ENCODE data around the gene CAMK1.

Gene CAMK1

DNA sequence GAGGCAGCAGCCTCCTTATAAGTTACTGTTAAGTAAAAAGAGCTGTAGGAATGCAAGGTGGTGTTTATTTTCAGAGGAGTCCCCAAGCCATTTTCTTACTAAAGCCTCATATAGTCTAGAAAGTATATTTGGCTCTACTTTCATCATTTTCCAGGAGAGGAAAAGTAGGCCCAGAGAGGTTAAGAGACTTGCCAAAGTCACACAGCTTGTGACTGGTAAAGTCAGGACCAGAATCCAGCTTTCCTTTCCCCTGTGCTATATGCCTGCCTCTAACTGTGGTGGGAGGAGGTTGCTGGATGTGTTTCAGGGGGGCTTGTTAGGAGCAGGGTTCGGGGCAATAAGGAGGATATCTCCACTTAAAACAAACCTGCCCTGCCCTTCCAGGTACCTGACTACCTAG is 27.2 kb downstream of the CAMK1 start:
- no peak for DNase-seq (ENCODE audit: low read depth, low spot score)

DNA sequence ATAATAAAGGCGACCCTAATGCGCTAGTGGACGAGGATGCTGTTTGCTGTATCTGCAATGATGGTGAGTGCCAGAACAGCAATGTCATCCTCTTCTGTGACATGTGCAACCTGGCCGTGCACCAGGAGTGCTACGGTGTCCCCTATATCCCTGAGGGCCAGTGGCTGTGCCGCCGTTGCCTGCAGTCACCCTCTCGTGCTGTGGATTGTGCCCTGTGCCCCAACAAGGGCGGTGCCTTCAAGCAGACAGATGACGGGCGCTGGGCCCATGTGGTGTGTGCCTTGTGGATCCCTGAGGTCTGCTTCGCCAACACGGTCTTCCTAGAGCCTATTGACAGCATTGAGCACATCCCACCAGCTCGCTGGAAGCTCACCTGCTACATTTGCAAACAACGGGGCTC is 30.6 kb downstream of the CAMK1 start:
- no peak for DNase-seq (ENCODE audit: low read depth, low spot score)

DNA sequence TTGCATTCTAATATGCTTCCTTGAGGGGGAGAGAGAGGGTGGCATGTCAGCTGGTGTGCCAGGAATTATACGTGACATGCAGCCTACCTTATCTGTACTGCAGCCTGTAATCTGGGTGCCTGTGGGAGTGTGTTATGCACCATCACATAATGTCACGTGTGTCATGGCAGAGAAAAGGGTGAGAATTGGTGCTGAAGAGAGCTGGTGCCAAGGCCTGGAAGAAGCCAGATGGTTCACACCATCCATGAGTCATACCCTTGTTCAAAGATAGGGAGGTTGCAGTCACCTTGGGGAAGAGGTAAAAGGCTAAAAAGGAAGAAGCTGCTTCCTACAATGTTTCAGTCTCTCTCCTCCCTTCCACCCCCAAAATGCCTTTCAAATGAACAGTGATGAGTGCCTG is 32.9 kb downstream of the CAMK1 start:
- no peak for DNase-seq (ENCODE audit: low read depth, low spot score)

DNA sequence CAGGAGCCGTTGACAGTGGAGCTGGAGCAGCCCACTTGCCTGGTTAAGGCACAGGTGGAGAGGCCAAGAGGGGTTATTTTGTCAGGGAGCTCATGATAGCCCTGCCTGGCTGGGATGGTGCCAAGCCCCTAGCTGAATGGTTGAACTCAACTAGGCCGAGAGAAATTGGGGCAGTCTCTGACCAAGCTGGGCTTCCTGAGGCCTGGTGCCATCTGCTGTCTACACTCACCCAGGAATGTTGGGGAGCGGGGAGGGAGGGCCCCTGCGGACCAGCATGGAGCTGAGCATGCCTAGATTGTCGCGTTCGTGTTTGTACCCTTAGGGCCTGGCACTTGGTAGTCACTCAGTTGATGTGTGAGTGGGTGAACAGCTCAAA is 37.0 kb downstream of the CAMK1 start:
- DNase-seq (ENCODE audit: low read depth, low spot score) = peak; percentile 19

DNA sequence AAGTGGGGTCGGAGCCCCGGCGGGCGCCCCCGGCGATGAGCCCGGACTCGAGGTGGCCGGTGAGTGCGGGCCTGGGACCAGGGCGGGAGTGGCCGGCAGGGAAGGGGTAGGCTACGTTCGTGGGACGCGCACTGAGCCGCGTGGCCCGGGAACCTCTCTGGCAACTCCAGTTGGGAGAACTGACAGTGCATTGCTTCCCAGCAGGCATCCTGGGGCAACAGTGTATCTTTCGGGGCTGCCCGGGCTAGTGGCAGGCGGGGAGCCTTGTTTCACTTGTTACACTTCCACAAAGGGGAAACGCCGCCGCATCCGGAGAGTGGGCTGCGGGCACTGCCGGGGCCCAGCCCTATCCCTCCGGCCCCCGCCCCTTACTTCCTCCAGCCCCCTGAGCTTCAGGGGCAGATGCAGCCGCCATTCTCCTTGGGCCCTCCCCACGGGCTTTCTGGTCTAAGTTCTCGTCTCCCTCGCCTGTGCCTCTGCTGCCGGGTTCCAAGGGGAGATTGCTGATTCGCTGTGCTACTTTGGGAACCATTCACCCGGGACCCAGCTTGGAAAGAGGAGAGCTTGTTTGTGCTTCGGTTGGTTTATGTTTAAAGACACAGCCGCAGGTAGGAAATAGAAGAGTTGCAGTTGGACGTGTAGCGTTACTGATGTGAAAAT is 37.5 kb downstream of the CAMK1 start:
- peak; percentile 49 for DNase-seq (ENCODE audit: low read depth, low spot score)

DNA sequence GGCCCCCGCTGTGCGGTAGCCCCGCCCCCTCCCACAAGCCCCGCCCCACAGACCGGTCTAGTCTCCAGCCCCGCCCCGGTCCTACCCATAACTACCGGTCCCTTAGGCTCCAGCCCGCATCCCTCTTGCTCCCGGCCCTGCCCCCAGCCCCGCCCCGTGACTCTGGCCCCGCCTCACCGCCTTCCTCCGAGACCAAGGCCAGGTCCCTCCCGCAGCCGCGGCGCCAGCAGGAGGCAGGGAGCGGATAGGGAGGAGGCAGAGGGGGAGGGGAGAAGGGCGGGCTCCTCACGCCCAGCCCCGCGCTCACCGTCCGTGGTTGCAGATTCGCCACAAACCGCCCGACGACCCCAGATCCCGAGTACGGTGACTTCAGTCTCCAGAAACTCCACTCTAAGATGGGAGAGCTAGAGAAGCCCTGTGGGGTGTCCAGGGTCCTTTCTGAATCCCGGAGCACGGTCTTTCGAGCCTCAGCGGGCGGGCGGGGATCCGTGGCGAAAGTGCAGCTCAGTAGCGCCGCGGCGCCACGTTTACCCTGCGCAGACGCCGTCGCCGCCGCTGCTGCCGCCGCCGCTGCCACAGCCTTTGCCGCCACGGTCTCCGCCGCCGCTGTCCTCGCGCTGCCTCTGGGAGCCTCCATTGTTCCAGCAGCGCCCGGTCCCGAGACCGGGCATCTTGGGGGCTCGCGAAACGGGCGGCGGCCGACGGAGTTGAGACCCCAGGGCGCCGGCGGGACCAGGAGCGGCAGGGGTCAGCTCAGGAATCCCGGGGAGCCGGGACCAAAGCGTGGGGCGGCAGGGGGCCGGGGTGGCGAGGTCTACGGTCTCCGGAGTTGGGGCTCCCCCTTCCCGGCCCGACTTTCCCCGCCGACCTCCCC is 38.3 kb downstream of the CAMK1 start, which contains the start of gene BRPF1:
BRPF1 (plus strand) TSS at position 530 of the 874 bp plus-strand sequence. CDS start 2,406 bp downstream, outside the sequence.
- DNase-seq (ENCODE audit: low read depth, low spot score) = peak; percentile 100

DNA sequence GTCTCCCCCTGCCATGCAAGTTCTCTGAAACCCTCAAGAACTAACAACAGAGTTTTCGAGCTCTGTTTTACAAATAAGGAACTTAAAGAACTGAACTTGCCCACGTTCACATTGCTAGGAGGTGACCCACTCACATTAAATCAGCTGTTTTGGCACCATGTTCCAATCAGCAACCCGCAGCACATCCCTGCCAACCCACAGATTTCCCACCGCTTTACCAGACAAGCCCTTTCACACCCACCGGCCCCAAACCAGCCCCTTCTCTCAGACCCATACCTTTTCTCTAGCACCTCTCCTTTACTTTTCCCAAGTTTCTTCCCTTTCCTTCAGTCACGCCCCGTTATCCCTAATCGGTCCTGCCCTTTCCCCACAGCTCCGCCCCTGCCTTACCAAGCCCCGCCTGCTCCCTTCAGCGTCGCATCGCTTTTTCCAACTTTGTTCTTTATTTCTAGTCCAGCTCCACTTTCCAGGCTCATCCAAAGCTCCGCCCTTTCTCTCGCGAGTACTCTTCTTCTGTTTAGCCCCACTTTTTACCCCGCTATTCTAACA is 39.0 kb downstream of the CAMK1 start:
- no peak for DNase-seq (ENCODE audit: low read depth, low spot score)

DNA sequence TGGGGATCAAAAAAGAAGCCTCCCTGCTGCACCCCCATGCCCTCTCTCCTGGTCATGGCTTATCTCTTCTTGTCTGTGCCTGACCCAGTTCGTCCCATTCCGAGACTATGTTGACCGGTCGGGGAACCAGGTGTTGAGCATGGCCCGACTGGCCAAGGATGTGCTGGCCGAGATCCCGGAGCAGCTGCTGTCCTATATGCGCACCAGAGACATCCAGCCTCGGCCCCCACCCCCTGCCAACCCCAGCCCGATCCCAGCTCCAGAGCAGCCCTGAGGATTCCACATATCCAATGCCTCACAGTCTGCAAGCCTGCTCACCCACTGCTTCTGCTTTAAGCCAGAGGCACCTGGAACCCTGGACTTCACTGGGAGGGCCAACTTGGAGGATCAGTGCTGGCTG is 40.3 kb downstream of the CAMK1 start:
- DNase-seq (ENCODE audit: low read depth, low spot score) = no peak

DNA sequence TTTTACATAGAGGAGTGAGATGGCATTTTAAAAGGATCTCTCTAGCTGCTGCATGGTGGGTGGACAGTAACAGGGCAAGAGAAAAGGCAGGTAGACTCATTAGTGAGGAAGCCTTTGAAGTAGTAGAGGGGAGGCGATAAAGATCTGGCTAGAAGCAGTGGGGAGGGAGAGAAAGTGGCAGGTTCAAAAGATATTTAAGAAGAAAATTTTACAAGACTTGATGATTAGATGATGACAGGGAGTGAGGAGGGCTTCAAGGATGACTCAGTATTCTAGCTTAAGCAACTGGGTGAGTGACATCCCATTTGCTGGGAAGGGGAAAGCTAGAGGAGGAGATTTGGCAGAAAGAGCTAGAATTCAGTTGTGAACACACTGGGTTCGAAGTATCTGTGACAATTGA is 42.0 kb downstream of the CAMK1 start:
- no peak for DNase-seq (ENCODE audit: low read depth, low spot score)

DNA sequence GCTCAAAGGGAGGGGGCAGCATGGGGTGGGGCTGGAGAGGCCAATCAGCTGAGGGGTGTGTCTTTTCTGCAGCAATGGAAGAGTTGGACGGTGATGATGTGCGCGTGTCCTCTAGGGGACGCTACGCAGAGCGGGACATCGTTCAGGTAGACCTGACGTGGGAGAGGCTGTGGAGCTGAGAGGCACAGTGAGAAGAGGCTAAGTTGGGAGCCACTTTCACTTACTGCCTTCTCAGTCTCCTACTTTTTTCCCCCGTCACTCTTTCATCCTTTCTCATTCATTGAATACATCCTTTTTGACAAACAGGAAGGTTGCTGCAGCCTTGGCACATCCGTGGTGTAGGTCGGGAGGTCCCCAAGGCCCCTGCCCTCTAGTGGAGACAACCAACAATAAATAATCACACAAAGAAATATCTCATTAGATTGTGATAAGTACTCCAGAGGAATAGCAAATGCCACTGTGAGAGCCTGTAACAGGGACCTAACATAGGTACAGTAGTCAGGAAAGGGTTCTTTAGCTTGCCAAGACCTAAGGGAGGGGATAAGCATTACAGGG is 42.6 kb downstream of the CAMK1 start:
- peak; percentile 21 for DNase-seq (ENCODE audit: low read depth, low spot score)

DNA sequence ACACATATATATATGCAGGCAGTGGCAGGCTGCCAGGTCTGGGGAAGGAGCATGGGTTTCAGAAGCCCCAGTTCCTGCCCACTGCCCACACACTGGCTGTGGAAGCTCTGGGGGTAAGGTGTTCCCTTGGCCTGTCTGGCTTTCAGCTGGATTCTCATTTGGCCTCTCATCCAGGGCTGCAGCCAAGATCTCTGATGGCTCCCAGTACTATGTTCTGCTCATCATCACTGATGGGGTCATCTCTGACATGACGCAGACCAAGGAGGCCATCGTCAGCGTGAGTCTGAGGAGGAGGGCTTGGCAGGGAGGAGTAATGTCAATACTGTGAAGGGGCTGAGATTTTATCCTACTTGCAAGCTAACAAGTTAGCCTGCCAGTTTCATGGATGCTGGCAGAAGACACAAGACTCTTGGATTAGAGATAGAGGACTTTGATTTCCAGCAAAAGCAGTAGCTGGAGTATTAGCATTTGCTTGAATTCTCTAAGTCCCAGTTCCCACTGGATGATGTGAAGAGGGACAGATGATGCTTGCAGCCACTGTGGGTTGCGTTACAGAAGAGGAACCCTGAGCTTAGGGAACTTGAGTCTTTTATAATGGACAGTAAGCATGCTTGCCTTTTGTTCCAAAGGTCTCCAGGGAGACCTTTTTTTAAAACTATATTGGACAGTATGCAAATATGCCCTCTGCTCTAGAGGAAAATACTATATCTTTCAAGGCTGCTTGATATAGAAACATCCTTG is 43.8 kb downstream of the CAMK1 start:
- no peak for DNase-seq (ENCODE audit: low read depth, low spot score)

DNA sequence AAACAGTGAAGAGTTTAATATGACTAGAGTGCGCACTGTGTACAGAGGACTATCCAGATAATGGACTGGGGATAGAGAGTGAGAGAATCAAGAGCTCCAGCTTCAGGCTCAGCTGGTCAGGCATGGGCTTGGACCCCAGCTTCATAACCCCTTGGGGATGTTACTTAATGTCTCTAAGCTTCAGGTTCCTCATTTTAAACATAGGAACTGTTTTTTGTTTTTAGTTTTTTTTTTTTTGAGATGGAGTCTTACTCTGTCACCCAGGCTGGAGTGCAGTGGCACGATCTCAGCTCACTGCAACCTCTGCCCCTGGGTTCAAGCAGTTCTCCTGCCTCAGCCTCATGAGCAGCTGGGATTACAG is 48.1 kb downstream of the CAMK1 start:
- DNase-seq (ENCODE audit: low read depth, low spot score) = no peak

DNA sequence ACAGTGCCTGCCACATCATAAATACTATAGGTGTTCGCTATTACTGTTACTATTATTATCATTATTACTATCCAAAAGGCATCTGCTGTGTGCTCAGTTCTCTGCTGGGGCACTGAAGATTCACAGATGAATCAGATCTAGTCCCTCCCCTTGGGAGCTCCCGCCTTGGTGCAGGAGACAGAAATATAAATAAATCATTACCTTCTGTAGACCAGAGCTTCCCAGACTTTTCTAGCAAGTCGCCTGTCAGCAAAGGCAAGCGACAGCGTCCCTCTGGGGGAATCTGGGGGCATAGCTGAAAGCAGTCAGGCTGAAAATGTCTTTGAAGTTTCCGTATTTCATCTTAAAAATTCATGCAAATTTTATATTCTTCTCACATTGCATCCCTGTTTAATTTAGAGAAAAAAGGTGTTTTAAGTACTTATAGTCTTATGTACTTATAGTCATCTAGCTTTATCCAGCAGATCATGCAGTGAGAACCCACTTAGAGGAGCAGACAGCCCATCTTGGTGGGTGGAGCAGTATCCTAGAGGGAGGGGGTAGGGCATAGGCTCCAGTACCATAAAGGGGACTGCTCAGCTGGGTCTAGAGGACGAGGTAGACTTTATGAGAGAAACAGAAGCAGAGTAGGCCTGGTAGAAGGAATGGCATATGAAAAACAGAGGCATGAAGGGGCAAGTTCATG is 48.6 kb downstream of the CAMK1 start:
- DNase-seq (ENCODE audit: low read depth, low spot score) = no peak

DNA sequence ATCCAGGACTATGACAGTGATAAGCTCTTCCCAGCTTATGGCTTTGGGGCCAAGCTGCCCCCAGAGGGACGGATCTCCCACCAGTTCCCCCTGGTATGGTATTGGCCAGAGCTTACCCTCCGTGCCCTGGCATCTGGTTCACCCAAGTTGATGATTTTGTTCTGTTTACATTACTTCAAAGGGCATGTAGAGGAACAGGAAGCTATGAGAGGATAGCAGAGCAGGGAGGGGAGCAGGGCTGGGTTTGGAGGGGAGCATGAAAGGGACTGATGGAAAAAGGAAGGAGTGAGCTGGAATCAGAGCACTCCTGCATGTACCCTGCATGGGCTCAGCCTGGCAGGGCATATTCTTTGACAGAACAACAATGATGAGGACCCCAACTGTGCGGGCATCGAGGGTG is 51.6 kb downstream of the CAMK1 start:
- DNase-seq (ENCODE audit: low read depth, low spot score) = no peak

DNA sequence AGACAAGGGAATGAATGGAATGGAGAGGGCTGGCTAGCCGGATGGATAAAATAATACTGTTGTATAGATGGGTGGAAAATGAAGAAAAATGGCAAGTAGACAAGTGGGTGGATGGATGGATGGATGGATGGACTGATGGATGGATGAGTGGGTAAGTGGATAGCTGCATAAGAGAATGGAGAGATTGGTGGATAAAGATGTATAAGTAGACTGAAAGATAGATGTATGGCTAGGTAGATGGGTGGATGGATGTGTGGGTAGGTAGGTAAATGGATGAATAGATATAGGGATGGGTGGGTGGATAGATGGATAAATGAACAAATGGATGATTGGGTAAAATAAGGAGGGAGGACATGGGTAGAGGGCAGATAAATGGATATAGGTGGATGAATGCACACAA is 52.2 kb downstream of the CAMK1 start:
- no peak for DNase-seq (ENCODE audit: low read depth, low spot score)

DNA sequence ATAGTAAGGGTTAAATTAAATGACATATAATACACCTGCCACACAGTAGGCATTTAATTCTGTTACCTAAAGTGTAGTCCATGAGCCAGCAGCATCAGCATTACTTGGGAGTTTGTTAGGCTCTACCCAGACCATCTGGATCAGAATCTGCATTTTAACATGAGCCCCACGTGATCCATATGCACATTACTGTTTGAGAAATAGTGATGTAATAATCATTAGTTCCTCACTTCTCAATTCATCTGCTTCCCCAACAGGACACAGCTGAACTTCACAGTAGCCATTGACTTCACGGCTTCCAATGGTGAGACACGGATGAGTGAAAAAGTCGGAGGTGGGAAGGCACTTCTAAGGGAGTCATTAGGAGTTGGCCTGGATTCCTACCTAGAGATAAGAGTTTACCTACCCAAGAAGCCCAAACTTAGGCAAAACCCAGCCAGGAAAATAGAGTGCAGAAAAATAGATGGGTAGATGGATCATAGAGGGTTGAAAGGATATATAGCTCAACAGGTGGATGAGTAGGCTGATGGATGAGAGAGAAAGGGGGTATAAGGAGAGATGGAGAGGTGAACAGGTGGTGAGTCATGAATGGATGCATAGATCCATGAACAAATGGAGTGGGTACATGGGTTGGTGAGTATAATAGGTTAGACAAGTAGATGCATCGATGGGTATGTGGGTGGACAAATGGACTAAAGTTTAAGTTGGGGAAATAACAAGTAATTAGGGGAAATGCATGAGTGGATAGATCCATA is 52.8 kb downstream of the CAMK1 start:
- DNase-seq (ENCODE audit: low read depth, low spot score) = no peak

DNA sequence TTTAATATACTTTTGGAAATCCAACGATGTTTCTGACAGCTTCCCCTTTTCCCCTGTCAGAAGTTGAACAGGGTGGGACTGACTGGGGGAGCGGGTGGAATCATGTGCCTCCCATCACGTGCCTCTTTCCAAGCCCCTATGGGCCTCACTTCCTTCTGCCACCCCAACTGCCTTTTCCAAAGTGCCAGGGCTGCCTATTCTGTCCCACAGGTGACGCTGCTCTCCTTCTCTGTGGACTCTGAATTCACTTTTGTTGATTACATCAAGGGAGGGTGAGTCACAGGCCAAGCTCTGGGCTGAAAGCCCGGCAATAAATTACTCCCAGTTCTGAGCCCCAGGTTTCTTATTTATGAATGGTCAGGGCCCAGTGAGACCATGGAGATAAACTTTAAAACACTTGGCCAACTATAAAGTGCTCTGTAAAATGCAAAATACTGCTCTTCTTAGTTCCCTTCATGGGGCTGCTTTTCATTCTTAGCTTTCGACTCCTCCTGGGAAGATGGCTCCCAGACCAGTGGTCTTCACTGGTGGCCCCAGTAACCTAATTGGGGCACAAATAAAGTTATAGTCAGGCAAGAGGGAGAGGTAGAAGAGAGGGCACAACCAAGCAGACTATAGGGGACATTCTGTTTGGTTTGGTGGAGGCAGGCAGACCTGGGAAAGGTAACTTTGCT is 53.8 kb downstream of the CAMK1 start:
- DNase-seq (ENCODE audit: low read depth, low spot score) = peak; percentile 95

DNA sequence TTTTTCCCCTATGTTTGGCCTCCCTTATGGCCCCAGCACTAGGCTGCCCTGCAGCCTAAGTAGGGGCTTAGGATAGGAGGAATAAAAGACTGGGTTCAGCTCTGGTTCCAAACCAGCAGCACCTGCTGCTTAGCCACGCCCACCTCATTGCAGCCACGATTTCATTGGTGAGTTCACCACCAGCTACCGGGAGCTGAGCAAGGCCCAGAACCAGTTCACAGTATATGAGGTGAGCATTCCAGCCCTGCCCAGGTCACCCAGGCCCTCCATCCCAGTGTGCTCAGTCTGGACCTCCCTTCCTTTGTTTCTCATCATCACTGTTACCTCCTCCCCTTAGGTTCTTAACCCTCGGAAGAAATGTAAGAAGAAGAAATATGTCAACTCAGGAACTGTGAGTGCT is 54.6 kb downstream of the CAMK1 start:
- DNase-seq (ENCODE audit: low read depth, low spot score) = no peak

DNA sequence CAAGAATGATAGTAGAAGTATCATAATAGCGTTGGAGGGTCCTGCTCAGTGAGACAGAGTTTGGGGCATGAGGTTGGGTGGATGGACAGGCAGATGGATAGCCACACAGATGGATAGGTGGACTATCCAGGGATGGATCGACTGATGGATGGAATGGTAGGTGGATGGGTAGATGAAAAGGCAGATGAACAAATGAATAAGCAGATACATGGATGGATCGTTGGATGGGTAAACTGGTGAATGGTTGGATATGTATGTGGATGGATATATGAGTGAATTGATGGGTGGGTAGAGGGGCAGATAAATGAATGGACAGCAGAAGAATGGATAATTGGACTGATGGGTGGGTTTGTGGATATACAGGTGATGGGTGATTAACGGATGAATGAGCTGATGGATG is 56.6 kb downstream of the CAMK1 start:
- no peak for DNase-seq (ENCODE audit: low read depth, low spot score)

DNA sequence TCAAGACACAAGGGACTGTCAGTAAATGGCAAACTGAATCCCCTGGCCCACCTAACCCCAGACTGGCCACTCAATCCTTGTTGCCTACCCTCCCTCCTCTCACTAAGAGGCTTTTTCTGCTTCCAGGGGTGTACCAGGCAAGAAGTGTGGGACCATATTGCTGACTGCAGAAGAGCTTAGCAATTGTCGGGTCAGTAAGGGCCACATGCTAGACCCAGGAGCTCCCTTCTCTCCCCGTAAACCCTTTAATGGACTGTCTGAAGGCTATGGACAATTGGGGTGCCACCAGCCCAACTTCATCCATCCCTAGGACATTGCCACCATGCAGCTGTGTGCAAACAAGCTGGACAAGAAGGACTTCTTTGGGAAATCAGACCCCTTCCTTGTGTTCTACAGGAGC is 57.3 kb downstream of the CAMK1 start:
- DNase-seq (ENCODE audit: low read depth, low spot score) = no peak
